GM19468 (cell line): ENCODE data around the gene VAV3.

Source experiments
- ATAC-seq: cut with Tn5 transposase; IDR thresholded peaks from one replicate; pipeline ENCODE4 v1.9.1; 2021; ENCODE audit warnings: mild to moderate bottlenecking, moderate library complexity, moderate number of reproducible peaks; ENCODE audit not compliant: unreplicated experiment; ENCODE audit errors: extremely low read depth

VAV3 gene

DNA sequence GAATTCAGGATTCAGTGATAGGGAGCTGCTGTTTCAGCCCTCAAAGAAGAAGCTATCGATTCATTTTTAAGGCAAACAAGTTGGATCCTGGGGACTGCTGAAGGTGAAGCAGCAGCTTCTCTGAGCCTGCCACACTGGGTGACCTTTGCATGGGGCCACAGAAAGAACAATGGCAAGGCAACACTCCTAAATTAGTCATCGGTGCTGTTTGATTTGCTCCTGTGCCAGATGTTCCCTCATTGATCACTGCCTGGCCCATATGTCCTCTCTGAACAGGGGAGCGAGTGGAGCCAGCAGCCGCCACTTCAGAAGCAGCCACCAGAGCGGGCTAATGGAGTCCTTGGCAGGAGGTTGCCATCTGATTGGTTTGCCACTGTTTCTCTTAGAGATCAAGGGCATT lies 432.7 kb downstream of the VAV3 start:
- no peak for ATAC-seq

DNA sequence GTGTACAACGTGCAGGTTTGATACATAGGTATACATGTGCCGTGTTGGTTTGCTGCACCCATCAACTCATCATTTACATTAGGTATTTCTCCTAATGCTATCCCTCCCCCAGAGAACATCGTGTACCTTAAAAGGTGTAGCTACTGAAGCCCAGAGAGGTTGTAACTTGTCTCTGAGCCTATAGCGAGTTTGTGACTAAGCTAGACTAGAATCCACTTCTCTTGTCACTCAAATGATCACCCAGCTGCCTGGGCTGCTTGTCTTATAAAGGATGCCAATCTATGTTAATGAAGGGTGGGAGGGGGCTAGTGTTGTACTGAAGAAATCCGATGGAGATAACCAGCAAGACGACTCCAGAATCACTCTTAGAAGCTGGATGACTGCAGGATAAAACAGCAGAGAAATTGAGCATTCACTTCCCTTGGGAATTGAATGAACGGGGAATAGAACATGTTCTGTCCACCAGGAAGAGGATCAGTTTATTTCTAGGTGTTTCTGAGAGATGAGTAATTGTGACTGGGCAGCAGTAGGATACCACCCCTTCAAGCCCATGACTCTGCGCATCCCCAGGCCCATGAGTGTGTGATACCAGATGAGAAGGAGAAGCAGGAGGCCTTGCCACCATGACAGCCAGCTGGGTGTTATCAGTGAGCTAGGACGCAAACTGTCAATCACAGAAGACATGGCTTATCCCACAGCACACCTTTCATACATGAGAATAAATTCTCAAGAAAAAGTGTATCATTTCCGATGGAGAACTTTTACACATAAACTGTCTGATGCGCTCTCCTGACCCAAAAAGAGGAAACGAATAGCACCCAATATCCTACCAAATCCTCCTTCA lies 433.7 kb downstream of the VAV3 start:
- no peak for ATAC-seq

- no peak for ATAC-seq
Observed at GRCh38 chr1:107530543-107530942, 434.4 kb downstream of the VAV3 start.

- ATAC-seq = peak; percentile 44
Observed at GRCh38 chr1:107529511-107530149, 435.4 kb downstream of the VAV3 start.

GRCh38 chr1:107526524-107527198 lies 438.3 kb downstream of the VAV3 start:
- ATAC-seq = no peak

- no peak for ATAC-seq
Observed at GRCh38 chr1:107525961-107526360, 439.0 kb downstream of the VAV3 start.

DNA sequence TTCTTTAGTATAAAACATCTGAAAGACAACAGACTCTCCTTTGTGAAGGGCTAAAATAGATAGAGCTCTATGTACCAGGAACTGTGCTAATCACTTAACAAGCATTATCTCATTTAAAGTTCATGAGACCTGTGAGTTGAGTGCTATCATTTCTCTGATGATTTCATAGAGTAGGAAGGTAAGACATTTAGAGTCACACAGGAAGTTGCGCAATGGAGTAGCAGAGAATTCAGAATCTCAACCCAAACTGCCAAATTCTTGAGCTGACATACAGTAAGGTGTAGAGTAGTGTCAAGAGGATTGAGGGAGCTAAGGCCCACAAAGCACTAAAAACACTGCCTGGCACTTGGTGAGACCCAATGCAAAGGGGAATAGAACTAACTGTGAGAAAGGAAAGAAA lies 439.8 kb downstream of the VAV3 start:
- no peak for ATAC-seq

DNA sequence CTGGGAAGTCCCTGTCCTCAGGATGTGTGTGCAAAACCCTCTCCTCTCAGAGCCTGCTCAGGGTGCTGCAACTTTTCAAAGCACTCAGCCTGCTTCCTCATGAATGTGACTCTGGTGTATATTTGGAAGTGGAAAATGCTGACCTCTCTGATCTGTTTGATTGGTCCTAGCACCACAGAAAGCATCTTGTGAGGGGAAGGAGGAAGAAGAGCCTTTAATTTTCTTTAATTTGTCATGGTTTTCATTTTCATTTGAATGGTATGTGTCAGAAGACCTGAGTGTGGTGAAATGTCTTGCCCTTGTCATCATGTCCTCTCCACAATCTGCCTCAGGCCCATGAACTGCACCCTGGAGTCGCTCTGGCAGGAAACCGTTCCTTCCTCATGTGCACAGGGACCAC lies 440.7 kb downstream of the VAV3 start:
- ATAC-seq = no peak

DNA sequence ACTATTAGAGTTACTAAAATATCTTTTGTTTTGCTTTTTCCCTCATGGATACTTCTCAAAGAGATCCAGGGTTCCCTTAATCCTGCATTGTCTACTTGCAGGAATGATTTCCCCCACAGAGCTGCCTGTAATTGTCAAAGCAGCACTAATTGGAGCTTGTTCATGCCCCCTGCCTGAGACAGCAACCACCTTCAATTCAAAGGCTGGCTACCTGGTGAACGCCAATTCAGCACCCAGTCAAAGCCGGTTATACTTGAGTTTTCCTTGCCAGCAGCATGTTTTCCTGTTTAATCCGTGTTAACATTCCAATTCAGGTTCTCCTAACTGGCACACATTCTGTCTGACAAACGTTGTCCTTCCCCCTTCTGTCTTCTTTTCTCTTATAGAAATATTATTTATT lies 441.2 kb downstream of the VAV3 start:
- no peak for ATAC-seq

DNA sequence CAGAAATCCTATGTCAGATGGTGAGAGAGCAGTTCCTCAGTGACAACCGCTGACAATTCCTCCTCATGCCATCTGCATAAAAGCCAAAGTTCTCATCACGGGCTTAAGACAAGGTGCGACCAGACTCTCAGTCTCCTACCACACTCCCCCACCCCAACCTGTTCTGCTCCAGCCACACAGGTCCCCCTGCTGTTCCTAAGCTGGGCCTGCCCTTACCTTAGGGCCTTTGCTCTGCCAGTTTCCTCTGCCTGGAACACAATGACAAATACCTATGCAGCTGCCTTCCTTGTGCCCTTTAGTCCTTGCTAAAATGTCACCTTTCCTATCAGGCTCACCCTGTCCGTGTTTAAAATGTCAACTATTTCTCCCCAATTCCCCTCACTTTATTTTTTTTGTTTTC lies 441.9 kb downstream of the VAV3 start:
- ATAC-seq = no peak
